Mammary epithelial cell (primary cell): ENCODE measurements around the gene GABRB2.

ENCODE experiments used
- CTCF ChIP-seq, 2 donors: IDR thresholded peaks in 1 of 2; conservative IDR thresholded peaks in 1 of 2; 2 replicates each; pipeline ENCODE4 v1.5.1; 2011 to 2012; ENCODE audit warnings: inconsistent platforms in 2 of 2, low read length in 2 of 2, mild to moderate bottlenecking in 2 of 2, control low read depth in 1 of 2, low read depth in 1 of 2; ENCODE audit not compliant: insufficient read depth in 1 of 2; ENCODE audit errors: extremely low read depth in 1 of 2
- EZH2 ChIP-seq: IDR thresholded peaks from 2 replicates; pipeline ENCODE4 v1.6.1; 2012; ENCODE audit warnings: low read length, inconsistent platforms, borderline replicate concordance

- TF ChIP-seq CTCF (conservative IDR thresholded peaks at IDR 0.05 in 1 of 2, IDR thresholded peaks at IDR 0.05 in 1 of 2; ENCODE audit: extremely low read depth in 1 of 2, insufficient read depth in 1 of 2, low read depth in 1 of 2, low read length in 2 of 2) (no peak), EZH2 (no peak)
These were observed 137.1 kb downstream of the GABRB2 start for GRCh38 chr5:161409471-161409870.
